Measurements from ENCODE around the gene B4GALT5. TPM values are rescaled to one million over a fixed set of nuclear protein-coding genes. Genes with fewer than 3 reads are reported as not detected.

Gene B4GALT5
- total RNA-seq = 33.8 and 61.9 TPM in 2 replicates

GRCh38 chr20:49713753-49714712 is at the start of gene B4GALT5:
B4GALT5 (minus strand) TSS chr20:49713878; CDS start chr20:49713690, 188 bp downstream.

Other genes with a start within 250 kb of the B4GALT5 start
- under 0.01 TPM in 1 of 2 replicates, not detected in the other for gene KCNB1, start 231.2 kb downstream of the B4GALT5 start, total RNA-seq
- gene PTGIS, start 145.7 kb downstream of the B4GALT5 start, total RNA-seq = 0.97 and 2.4 TPM in 2 replicates
- gene SLC9A8, start 99.0 kb upstream of the B4GALT5 start, total RNA-seq = 3.5 and 5.2 TPM in 2 replicates
- gene SPATA2, start 201.7 kb upstream of the B4GALT5 start, total RNA-seq = 1.1 and 1.3 TPM in 2 replicates
- 101 and 107 TPM in 2 replicates for gene RNF114, start 222.5 kb upstream of the B4GALT5 start, total RNA-seq

Data from epithelial cell of umbilical artery (primary cell).